H1 (cell line): Measurements from ENCODE around the gene CXXC5. TPM values are rescaled to one million over a fixed set of nuclear protein-coding genes. Genes with fewer than 3 reads are reported as not detected.

Experiments used
- CBX8 ChIP-seq: fragments of 300-800, 300-1000 bp; sonication (generic); IDR thresholded peaks from 2 replicates; pipeline ENCODE4 v1.7.1; 2016; ENCODE audit warnings: low read depth, low read length, borderline replicate concordance
- CEBPB ChIP-seq: IDR thresholded peaks from 2 replicates; pipeline ENCODE4 v1.6.1; 2012; ENCODE audit warnings: low read depth, low read length
- CTBP2 ChIP-seq: IDR thresholded peaks from 2 replicates; pipeline ENCODE4 v1.7.0; 2011; ENCODE audit warnings: borderline replicate concordance, mild to moderate bottlenecking, moderate library complexity, mixed read lengths, low read length; ENCODE audit not compliant: insufficient read depth, insufficient read length
- GTF2F1 ChIP-seq: IDR thresholded peaks from 2 replicates; pipeline ENCODE4 v1.6.1; 2012; ENCODE audit warnings: low read depth, low read length, improper control_type of control experiment, borderline replicate concordance
- HDAC2 ChIP-seq, 2 experiments: fragments of 300-600 bp in 1 of 2; sonication (generic) in 1 of 2; IDR thresholded peaks; 2 replicates each; pipeline ENCODE4 v1.6.1; 2011 to 2012; ENCODE audit warnings: low read depth in 2 of 2, low read length in 2 of 2, mild to moderate bottlenecking in 2 of 2, moderate library complexity in 2 of 2, borderline replicate concordance in 1 of 2, inconsistent platforms in 1 of 2
- KDM4A ChIP-seq: IDR thresholded peaks from one replicate; pipeline ENCODE4 v1.7.1; 2012; ENCODE audit warnings: low read depth, mild to moderate bottlenecking, moderate library complexity, low read length, inconsistent platforms; ENCODE audit not compliant: severe bottlenecking
- PHF8 ChIP-seq: fragments of 200-600 bp; sonication (generic); conservative IDR thresholded peaks from 2 replicates; pipeline ENCODE4 v1.7.1; 2012; ENCODE audit warnings: low read depth, mild to moderate bottlenecking, inconsistent platforms, low read length, moderate library complexity
- RXRA ChIP-seq: IDR thresholded peaks from 2 replicates; pipeline ENCODE4 v1.6.1; 2011; ENCODE audit warnings: low read depth, mild to moderate bottlenecking, low read length, moderate library complexity; ENCODE audit not compliant: insufficient read depth
- SIN3A ChIP-seq, 2 experiments: IDR thresholded peaks in 1 of 2; conservative IDR thresholded peaks in 1 of 2; 2 replicates each; pipeline ENCODE4 v1.6.1; 2011 to 2012; ENCODE audit warnings: low read length in 2 of 2, improper control_type of control experiment in 1 of 2, low read depth in 1 of 2, mild to moderate bottlenecking in 1 of 2
- polyA plus RNA-seq, 7 experiments: library from polyadenylated mRNA; depleted of rRNA in 3 of 7; stranded (reverse) in 5 of 7; unstranded in 2 of 7; fragments of >200 nt in 5 of 7; fragments of 200-250 nt in 2 of 7; gene quantifications; 1 replicate in 5 of 7; 2 replicates in 1 of 7; 4 replicates in 1 of 7; pipeline versions ENCODE4 v1.2.1 to v1.2.3, GENCODE V29; 2011 to 2013; ENCODE audit warnings: missing spikeins in 2 of 7, mixed read lengths in 2 of 7
- total RNA-seq: library from RNA; stranded (reverse); fragmentation: NEBNext Ultra II Directional; extraction: Animal tissue kit (Norgen Biotek cat#: 25700); gene quantifications from 2 replicates; pipeline ENCODE4 v1.2.1, GENCODE V29; 2021

Gene CXXC5
- total and polyA plus RNA-seq, 2 of the 8 experiments (the other 6 are each of a cell fraction or from before 2014, with no cell fraction given), result 61.4 to 74.0 TPM

DNA sequence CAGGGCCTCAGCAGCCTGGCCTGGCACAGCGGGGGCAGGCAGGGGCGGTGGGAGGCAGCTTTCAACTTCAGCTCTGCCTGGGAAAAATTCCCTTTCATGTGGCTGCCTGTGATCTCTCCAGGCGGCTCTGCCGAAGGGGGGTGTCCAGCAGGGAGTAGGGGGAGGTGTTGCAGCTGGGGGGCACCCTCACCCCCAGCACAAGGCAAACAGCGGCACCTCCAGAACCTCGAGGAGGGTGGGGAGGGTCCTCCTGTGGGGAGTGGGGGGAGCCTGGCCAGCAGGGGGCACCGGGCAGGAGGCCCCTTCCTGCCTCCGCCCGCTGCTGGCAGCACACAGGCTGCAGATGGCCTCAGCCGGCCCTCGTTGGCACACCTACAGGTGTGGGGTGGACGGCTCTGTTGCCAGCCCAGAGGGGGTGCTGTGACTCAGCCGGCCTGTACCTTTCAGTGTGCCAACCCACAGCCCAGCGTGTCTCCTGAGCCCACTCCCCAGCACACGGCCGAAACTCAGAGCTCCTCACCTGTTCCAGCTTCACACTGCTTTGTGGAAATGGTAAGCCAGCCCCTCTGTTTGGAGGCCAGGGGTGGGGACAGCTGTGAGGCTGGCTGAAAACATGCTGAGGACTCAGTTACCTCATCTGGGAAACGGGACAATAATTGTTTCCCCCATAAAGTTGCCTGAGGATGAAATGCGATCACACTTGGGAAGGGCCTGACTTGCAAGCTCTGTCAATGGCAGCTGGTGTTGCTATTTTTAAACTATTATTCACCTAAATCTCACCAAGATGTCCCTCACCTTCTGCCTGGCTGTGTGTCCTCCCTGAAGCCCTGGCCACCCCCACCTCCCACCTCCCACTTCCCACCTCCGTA lies 37.0 kb downstream of the CXXC5 start (continued):
- TF ChIP-seq KDM4A (no peak), HDAC2 (IDR thresholded peaks at IDR 0.05; ENCODE audit: borderline replicate concordance in 1 of 2, low read depth in 2 of 2, low read length in 2 of 2) (peak in 1 of 2 experiments; percentile 70; a peak in 1 of 4 replicates), RXRA (no peak), GTF2F1 (no peak), CBX8 (no peak), PHF8 (no peak), CTBP2 (peak; percentile 32), CEBPB (no peak), SIN3A (conservative IDR thresholded peaks at IDR 0.05 in 1 of 2, IDR thresholded peaks at IDR 0.05 in 1 of 2; ENCODE audit: low read depth in 1 of 2, low read length in 2 of 2) (no peak)
